Measurements from ENCODE around the gene IFITM2.
"Not testable (repeated sequence)": the region's sequence is repeated elsewhere in the genome, so short reads cannot be mapped to it uniquely, and the experiment has no call there.

Gene IFITM2

DNA sequence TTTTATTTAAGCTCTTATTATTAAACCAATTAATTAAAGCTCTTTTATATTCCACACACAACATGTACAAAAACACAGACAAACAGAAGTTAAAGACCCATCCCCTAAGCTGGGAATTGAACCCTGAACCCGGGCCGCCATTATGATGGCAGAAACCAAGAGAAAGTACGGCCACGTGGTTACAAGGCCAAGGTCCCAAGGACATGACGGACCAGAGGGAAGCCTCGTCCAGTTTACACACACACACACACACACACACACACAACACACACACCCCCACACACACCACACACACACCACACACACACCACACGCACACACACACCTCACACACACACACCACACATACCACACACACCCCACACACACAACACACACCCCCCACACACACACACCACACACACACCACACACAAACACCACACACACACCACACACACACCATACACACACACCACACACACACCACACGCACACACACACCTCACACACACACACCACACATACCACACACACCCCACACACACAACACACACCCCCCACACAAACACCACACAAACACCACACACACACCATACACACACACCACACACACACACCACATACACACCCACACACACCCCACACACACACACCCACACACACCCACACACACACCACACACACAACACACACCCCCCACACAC is 41.8 kb downstream of the IFITM2 start:
- not testable (repeated sequence) for DNase-seq

- DNase-seq = not testable (repeated sequence)
These were observed 42.6 kb downstream of the IFITM2 start for GRCh38 chr11:350033-350722.

GRCh38 chr11:350723-351255 is 43.2 kb downstream of the IFITM2 start:
- DNase-seq = no peak

GRCh38 chr11:351411-351810 is 43.8 kb downstream of the IFITM2 start:
- no peak for DNase-seq

DNA sequence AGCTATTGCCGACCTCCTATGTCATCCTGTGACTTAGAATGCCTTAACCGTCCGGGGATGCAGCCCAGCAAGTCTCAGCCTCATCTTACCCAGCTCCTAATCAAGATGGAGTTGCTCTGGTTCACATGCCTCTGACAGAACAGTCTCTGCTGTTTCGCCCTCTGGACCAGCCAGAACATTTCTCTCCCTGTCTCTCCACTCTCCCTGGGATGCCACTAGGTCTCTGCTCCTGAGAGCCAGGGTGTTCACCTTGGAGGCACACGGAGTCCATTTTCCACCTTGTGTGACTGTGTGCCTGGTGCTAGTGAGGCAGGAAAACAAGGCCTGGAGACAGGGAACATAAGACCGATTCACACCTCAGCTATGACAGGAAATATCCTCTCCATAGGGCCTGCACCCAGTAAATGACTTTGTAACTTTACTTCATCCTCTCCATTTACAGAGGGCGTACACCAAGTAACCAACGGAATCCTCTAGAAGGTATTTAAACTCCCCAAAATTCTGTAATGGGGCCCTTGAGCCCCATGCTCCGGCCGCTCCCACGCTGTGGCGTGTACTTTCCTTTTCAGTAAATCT is 44.9 kb downstream of the IFITM2 start:
- DNase-seq = no peak

DNA sequence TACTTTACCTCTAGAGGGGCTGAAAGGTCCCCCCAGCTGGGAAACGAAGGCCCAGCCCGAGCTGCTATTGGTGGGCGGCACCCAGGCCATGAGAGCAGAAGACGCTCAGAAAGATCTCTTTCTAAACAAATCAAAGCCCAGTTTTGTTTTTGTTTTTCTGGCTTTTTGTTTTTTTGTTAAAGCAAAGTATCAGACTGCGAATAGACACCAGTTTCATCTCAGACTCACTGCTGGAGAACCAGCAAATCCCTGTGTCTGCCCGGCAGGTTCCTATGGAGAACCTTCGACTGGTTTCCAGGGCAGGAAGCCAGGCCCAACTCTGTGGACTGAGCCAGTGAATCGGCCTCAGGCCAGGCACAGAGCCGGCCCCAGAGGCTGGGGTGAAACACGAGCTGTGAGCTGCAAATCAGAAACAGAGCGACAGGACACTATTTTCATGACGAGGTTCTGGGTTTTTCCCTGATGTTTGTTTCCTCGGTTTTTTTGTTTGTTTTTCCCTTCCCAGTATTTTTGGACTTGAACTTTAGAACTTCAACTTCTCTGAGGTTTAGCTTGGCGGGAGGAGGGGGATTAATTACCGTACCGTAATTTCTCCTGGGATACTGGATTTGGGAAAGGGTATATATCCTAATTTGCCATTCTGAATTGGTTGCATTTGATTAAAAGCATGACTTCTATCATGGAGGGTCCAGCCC is 45.7 kb downstream of the IFITM2 start:
- DNase-seq = no peak

- peak; percentile 92 for DNase-seq
These were observed 48.2 kb downstream of the IFITM2 start for GRCh38 chr11:355581-356458.

DNA sequence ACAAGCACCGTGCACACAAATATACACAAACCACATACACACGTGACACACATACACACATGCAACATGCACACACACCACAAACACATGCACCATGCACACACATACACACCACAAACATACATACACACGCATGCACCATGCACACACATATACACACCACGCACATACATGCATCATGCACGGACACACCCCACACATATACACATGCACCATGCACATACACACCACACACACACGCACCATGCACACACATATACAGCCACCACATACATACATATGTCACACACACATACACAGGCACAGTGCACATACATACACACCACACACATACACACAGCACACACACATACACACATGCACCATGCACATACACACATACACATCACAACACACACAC is 49.0 kb downstream of the IFITM2 start:
- DNase-seq = no peak

GRCh38 chr11:357582-357981 is 50.0 kb downstream of the IFITM2 start:
- DNase-seq = no peak

DNA sequence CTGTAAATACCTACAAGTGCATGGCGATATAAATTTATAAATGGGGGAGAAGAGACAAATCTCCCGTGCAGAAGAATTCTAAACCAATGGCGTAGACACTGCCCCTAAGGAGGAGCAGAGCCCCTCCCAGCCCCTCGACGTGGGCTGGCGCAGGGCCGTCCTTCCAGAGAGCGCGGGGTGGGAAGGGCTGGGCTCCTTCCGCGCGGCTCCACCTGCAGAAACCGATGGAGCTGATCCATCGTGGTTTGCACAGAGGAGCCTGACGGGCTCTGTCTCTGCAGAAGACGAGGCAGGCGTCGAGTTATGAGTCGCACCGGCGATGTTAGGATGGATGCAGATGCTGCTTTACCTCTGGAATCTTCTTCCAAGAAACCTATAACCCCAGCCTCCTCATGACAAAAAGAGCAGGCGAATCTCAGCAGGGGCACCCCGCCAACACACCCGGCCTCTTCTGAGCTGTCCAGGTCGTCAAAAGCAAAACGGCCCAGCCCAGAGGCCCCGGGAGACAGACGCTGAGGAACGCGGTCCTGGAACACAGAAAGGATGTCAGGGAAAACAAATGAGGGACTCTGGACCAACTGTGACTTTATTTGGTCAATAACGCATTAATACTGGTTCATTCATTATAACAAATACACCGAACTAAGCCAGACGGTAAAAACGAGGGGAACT is 50.6 kb downstream of the IFITM2 start:
- DNase-seq = no peak

Measured in stimulated activated CD4-positive, alpha-beta T cell treated with anti-CD3 and anti-CD28 coated beads, Interleukin-15, amount 100 ng/mL, for 24 hours (primary cell).